T-cell (primary cell): Measurements from ENCODE around the gene NTM. TPM values are rescaled to one million over a fixed set of nuclear protein-coding genes. Genes with fewer than 3 reads are reported as not detected.

ENCODE experiments used
- ATAC-seq, 4 experiments: fragments of 200-7000 bp in 3 of 4; fragments of 150-1000 bp in 1 of 4; cut with Tn5 transposase; replicated peaks in 1 of 4; 1 replicate in 3 of 4; 2 replicates in 1 of 4; pipeline ENCODE4 v1.10.0; 2021; ENCODE audit warnings: moderate library complexity in 3 of 4, mild to moderate bottlenecking in 2 of 4, moderate number of reproducible peaks in 1 of 4
- CTCF ChIA-PET, 2 donors: fragments of 300-600 bp; sonication (Branson Sonifier 250); formaldehyde crosslinking; loops; one replicate each; lab custom pipeline; 2022; ENCODE audit warnings: antibody characterized with exemption in 2 of 2; lab: Charles Lee
- POLR2A ChIA-PET, 2 donors: fragments of 300-600 bp; sonication (Branson Sonifier 250); formaldehyde crosslinking; loops; one replicate each; lab custom pipeline; 2022; ENCODE audit warnings: antibody characterized with exemption in 2 of 2; lab: Charles Lee
- DNase-seq, 35 experiments: peaks; one replicate each; pipeline versions ENCODE4 v3.0.0 to v3.0.0-alpha.2; 2013 to 2023
- H3K27ac ChIP-seq: one replicate; pipeline ENCODE4 v1.5.1; 2013; ENCODE audit warnings: low read length
- H3K27me3 ChIP-seq, 2 experiments: replicated peaks in 1 of 2; 1 replicate in 1 of 2; 2 replicates in 1 of 2; pipeline versions ENCODE4 v1.6.1 to v1.7.0; 2013; ENCODE audit warnings: low read length in 1 of 2, mixed read lengths in 1 of 2; ENCODE audit not compliant: control insufficient read depth in 2 of 2, insufficient read depth in 2 of 2; ENCODE audit errors: extremely low read depth in 1 of 2
- H3K36me3 ChIP-seq, 2 donors: 1 replicate in 1 of 2; 2 replicates in 1 of 2; pipeline versions ENCODE4 v1.6.1 to v1.7.0; 2013; ENCODE audit warnings: low read length in 1 of 2; ENCODE audit not compliant: control insufficient read depth in 2 of 2, insufficient read depth in 1 of 2; ENCODE audit errors: extremely low read depth in 1 of 2
- H3K4me1 ChIP-seq, 2 experiments: 1 replicate in 1 of 2; 2 replicates in 1 of 2; pipeline versions ENCODE4 v1.6.1 to v1.7.0; 2013; ENCODE audit warnings: low read length in 2 of 2, mixed read lengths in 1 of 2; ENCODE audit not compliant: insufficient read depth in 2 of 2, control insufficient read depth in 1 of 2; ENCODE audit errors: extremely low read depth in 1 of 2
- H3K4me3 ChIP-seq, 2 donors: 1 replicate in 1 of 2; 2 replicates in 1 of 2; pipeline versions ENCODE4 v1.5.1 to v1.7.0; 2013; ENCODE audit warnings: mild to moderate bottlenecking in 2 of 2, low read length in 1 of 2, moderate library complexity in 1 of 2; ENCODE audit not compliant: control insufficient read depth in 1 of 2; ENCODE audit errors: extremely low read depth in 1 of 2
- H3K9me3 ChIP-seq: 2 replicates; pipeline ENCODE4 v1.7.0; 2013
- H3K27ac Mint-ChIP-seq, 2 donors: one replicate each; pipeline ENCODE4 v1.8.0; 2020 to 2021; ENCODE audit warnings: mild to moderate bottlenecking in 2 of 2, mixed read lengths in 2 of 2
- H3K27me3 Mint-ChIP-seq, 2 donors: one replicate each; pipeline ENCODE4 v1.8.0; 2021 to 2022; ENCODE audit warnings: mixed read lengths in 2 of 2
- H3K36me3 Mint-ChIP-seq: one replicate; pipeline ENCODE4 v1.8.0; 2021; ENCODE audit warnings: mixed read lengths
- H3K4me1 Mint-ChIP-seq, 3 donors: one replicate each; pipeline ENCODE4 v1.8.0; 2020 to 2022; ENCODE audit warnings: mixed read lengths in 3 of 3, mild to moderate bottlenecking in 1 of 3
- H3K4me3 Mint-ChIP-seq, 3 donors: one replicate each; pipeline ENCODE4 v1.8.0; 2020 to 2022; ENCODE audit warnings: mild to moderate bottlenecking in 3 of 3, mixed read lengths in 3 of 3, moderate library complexity in 3 of 3
- H3K9me3 Mint-ChIP-seq, 3 donors: one replicate each; pipeline ENCODE4 v1.8.0; 2020 to 2022; ENCODE audit warnings: mixed read lengths in 3 of 3
- WGBS: methylation state at CpG from one replicate; pipeline ENCODE4 v1.1.5; 2013; ENCODE audit warnings: missing lambda C conversion rate; ENCODE audit not compliant: insufficient coverage; 5-methylcytosine and 5-hydroxymethylcytosine counted together
- total RNA-seq, 35 experiments: library from RNA in 6 of 35; stranded (reverse) in 6 of 35; fragments of 120-200 nt in 1 of 35; gene quantifications; one replicate each; pipeline versions ENCODE4 v1.2.1 to v1.2.4 and lab custom pipeline; 2013 to 2026

Gene NTM
- total RNA-seq, 5 donors from 2014 or later (not counting 1 experiment from before 2014, with no cell fraction given) = not detected

DNA sequence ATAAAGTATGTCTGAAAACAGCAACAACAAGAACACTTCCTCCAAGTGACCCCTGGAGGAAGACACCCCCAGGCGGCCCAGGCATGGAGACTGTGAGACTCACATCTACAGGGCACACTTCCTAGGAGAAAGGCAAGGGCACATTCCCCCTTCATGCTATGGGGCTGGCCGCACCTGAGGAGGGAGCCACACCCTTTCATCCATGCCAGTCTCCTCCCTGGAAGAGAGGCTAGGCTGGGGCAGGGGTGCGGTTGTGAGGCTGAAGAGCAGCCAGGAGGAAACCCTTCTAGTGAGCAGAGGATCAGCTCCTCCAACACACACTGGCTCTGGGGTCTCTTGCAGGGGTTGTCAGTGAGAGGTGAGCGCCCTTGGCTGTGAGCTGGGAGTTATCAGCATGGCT is 678.8 kb downstream of the NTM start:
- Mint-ChIP-seq H3K36me3 (no peaks in the 10 kb centered on the region), H3K9me3 (no peaks in the 10 kb centered on the region), H3K27ac (no peak overlapping the region), H3K4me3 (no peak overlapping the region), H3K4me1 (no peaks in the 10 kb centered on the region), H3K27me3 (no peaks in the 10 kb centered on the region)
- no peaks in the 10 kb centered on the region for H3K27me3 ChIP-seq
- no peak overlapping the region for H3K27ac ChIP-seq
- no peaks in the 10 kb centered on the region for H3K36me3 ChIP-seq
- WGBS = 75% methylated on average over 1 of the region's 4 CpGs
- H3K4me1 ChIP-seq = no peaks in the 10 kb centered on the region
- ChIA-PET POLR2A (interaction anchor here in 1 of 2 donors (0.6 kb wide), 1 partner anchor 47 kb away, joined by 5 read pairs; no protein-coding TSS in a partner anchor), CTCF (no interaction called here)
- ATAC-seq (no peak), DNase-seq (no peak)
- no peaks in the 10 kb centered on the region for H3K9me3 ChIP-seq
- no peak overlapping the region for H3K4me3 ChIP-seq

DNA sequence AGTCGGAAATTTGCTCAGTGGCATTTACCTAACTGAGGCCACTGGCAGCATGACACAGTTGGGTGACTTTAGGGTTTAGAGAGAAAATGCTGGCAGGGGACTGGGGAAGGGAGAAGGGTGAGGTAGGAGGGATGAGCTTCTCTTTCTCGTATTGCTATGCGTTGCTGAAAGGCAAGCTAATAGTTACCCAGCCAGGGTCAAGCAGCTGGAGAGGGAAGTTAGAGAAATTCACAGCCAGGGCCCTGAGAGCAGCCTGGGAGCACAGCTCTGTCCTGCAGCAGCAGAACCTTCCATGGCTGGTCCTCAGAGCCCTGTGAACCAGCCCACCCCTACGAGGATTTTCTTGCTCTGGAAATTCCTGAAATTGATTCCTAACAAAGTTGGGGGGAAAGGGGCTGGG is 679.6 kb downstream of the NTM start:
- 81% methylated on average over 3 of the region's 4 CpGs for WGBS
- CTCF ChIA-PET = no interaction called here
- Mint-ChIP-seq H3K4me3 (no peak overlapping the region), H3K4me1 (no peaks in the 10 kb centered on the region), H3K9me3 (no peaks in the 10 kb centered on the region), H3K27ac (no peak overlapping the region), H3K36me3 (no peaks in the 10 kb centered on the region), H3K27me3 (no peaks in the 10 kb centered on the region)
- Histone ChIP-seq H3K27me3 (no peaks in the 10 kb centered on the region), H3K27ac (no peak overlapping the region), H3K9me3 (no peaks in the 10 kb centered on the region), H3K4me1 (no peaks in the 10 kb centered on the region), H3K36me3 (no peaks in the 10 kb centered on the region), H3K4me3 (no peak overlapping the region)
- POLR2A ChIA-PET = no interaction called here
- ATAC-seq (no peak), DNase-seq (no peak)

DNA sequence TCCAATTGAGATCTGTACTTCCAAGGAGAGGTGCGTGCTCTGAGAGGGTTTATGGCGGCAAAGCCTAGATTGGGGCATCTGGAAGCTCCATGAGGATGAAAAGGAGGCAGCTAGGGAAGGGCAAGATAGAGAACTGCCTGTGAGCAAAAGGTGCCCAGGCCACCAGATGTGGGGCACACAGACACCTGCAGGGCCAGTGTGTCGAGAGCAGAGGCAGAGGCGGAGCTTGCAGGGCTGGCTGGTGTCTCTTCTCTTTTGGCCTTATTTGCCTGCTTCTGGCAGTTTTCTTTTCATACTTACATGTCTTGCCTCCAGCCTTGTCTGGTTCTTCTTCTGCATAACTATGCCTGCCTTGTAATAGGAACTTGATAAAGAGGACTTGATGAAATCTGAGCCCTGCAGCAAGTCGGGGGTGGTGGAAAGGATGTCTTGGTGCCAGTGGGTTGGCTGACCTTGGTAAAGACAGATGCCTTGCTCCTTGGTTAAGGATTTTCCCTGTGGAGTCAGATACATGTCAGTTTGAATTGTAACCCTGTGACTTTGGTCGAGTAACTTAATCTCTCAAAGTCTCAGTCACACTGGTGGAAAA is 680.3 kb downstream of the NTM start:
- Histone ChIP-seq H3K4me1 (no peaks in the 10 kb centered on the region), H3K9me3 (no peaks in the 10 kb centered on the region), H3K27ac (no peak overlapping the region), H3K4me3 (no peak overlapping the region), H3K36me3 (no peaks in the 10 kb centered on the region), H3K27me3 (no peaks in the 10 kb centered on the region)
- ATAC-seq (no peak), DNase-seq (no peak)
- 71% methylated on average over 4 of the region's 6 CpGs for WGBS
- Mint-ChIP-seq H3K36me3 (no peaks in the 10 kb centered on the region), H3K27ac (no peak overlapping the region), H3K9me3 (no peaks in the 10 kb centered on the region), H3K4me3 (no peak overlapping the region), H3K4me1 (no peaks in the 10 kb centered on the region), H3K27me3 (no peaks in the 10 kb centered on the region)
- CTCF ChIA-PET = no interaction called here
- POLR2A ChIA-PET = no interaction called here

DNA sequence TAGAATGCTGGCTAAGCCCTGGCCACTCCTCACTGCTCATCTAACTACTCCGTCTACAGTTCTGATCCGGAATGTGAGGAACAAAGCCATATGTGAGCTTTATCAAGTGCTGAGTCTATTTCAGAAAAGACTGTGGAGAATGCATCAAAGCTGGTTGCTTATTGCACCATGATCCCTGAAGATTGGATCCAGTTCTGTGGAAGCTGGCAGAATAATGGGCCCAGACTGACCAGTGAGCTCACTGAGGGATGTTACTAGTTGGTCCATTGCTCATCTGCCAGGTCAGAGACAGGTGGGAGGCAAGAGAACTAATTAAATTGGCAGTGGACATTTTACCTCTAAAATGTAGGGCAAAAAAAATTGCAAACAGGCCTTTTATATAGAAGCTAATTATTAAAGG is 681.3 kb downstream of the NTM start:
- no peaks in the 10 kb centered on the region for H3K9me3 Mint-ChIP-seq
- Histone ChIP-seq H3K36me3 (no peaks in the 10 kb centered on the region), H3K9me3 (no peaks in the 10 kb centered on the region), H3K27ac (no peak overlapping the region), H3K4me1 (no peaks in the 10 kb centered on the region), H3K4me3 (no peak overlapping the region), H3K27me3 (no peaks in the 10 kb centered on the region)
- H3K4me1 Mint-ChIP-seq = no peaks in the 10 kb centered on the region
- no peak overlapping the region for H3K4me3 Mint-ChIP-seq
- CTCF ChIA-PET = no interaction called here
- POLR2A ChIA-PET = no interaction called here
- no peaks in the 10 kb centered on the region for H3K27me3 Mint-ChIP-seq
- no peaks in the 10 kb centered on the region for H3K36me3 Mint-ChIP-seq
- no peak for DNase-seq
- no peak for ATAC-seq
- H3K27ac Mint-ChIP-seq = no peak overlapping the region
- 77% methylated on average over 2 of the region's 2 CpGs for WGBS

DNA sequence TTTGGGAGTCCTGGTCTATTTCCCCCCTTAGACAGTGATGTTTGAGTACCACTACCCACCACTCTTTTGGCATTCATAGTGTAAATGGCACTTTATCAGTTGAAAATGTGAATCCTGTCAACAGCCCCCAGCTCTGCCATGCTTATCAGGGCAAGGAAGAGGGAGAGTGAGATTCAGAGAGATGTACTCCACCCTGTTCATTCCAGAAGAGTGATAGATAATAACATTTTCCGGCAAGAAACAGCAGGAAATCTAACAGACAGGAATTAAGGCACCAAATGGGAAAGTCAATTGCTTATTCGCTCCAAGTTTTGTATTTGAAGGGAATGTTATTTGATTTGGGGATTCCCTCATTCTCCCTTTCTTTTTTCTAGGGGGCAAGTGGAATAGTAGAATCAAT is 681.9 kb downstream of the NTM start:
- Histone ChIP-seq H3K9me3 (no peaks in the 10 kb centered on the region), H3K36me3 (no peaks in the 10 kb centered on the region), H3K27ac (no peak overlapping the region), H3K4me1 (no peaks in the 10 kb centered on the region), H3K4me3 (no peak overlapping the region), H3K27me3 (no peaks in the 10 kb centered on the region)
- POLR2A ChIA-PET = no interaction called here
- CTCF ChIA-PET = no interaction called here
- no peak for DNase-seq
- H3K27me3 Mint-ChIP-seq = no peaks in the 10 kb centered on the region
- ATAC-seq = no peak
- no peaks in the 10 kb centered on the region for H3K36me3 Mint-ChIP-seq
- no peaks in the 10 kb centered on the region for H3K9me3 Mint-ChIP-seq
- H3K4me3 Mint-ChIP-seq = no peak overlapping the region
- no peaks in the 10 kb centered on the region for H3K4me1 Mint-ChIP-seq
- no CpG with 5 or more reads among the region's 2 CpGs for WGBS
- H3K27ac Mint-ChIP-seq = no peak overlapping the region

DNA sequence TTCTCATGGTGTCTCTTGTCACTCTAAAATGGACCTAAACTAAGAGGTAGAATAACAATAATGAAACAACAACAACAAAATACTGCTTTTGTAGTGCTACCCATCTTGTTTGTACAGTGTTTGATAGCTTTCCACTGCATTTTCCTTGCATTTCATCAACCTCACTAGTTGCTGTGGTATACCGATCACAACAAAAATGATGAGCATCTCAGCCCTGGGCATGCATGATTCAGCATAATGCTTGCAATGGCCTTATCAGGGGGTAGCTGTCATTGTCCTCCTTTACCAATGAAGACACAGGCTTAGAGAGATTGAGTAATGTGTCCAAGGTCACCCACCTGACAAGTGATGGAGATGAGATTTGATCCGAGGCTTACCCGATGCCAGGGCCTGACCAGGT is 682.5 kb downstream of the NTM start:
- H3K27me3 Mint-ChIP-seq = no peaks in the 10 kb centered on the region
- no peak for DNase-seq
- no peaks in the 10 kb centered on the region for H3K36me3 ChIP-seq
- H3K4me1 ChIP-seq = no peaks in the 10 kb centered on the region
- 100% methylated on average over 1 of the region's 3 CpGs for WGBS
- no peaks in the 10 kb centered on the region for H3K4me1 Mint-ChIP-seq
- POLR2A ChIA-PET = no interaction called here
- H3K27ac Mint-ChIP-seq = no peak overlapping the region
- no peaks in the 10 kb centered on the region for H3K9me3 ChIP-seq
- H3K27ac ChIP-seq = no peak overlapping the region
- H3K4me3 Mint-ChIP-seq = no peak overlapping the region
- H3K27me3 ChIP-seq = no peaks in the 10 kb centered on the region
- H3K4me3 ChIP-seq = no peak overlapping the region
- CTCF ChIA-PET = no interaction called here
- no peaks in the 10 kb centered on the region for H3K36me3 Mint-ChIP-seq
- no peaks in the 10 kb centered on the region for H3K9me3 Mint-ChIP-seq
- ATAC-seq = no peak

DNA sequence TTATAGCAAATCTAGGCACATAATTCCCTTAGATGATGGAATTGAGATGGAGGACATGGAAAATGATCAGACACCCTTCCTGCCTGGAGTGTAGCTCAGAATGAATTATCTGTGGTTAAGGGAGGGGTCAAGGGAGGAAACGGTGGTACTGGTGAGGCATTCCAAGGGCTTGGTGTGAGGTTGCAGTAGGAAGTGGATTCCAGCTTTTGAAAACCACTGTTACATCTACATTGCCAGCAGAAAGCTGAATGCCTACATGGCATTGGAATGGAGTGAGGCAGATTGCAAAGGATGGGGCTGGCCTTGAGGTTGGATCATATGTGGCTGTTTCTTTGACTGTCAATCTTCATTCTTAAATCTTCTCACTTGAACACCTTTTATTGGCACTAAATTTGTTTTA is 684.4 kb downstream of the NTM start:
- CTCF ChIA-PET = no interaction called here
- POLR2A ChIA-PET = no interaction called here

More for the DNA sequence above, 684.4 kb downstream of the NTM start:
- Mint-ChIP-seq H3K4me3 (no peak overlapping the region), H3K27ac (no peak overlapping the region), H3K27me3 (no peaks in the 10 kb centered on the region), H3K9me3 (no peaks in the 10 kb centered on the region), H3K36me3 (no peaks in the 10 kb centered on the region), H3K4me1 (no peaks in the 10 kb centered on the region)
- Histone ChIP-seq H3K4me3 (no peak overlapping the region), H3K4me1 (no peaks in the 10 kb centered on the region), H3K27me3 (no peaks in the 10 kb centered on the region), H3K9me3 (no peaks in the 10 kb centered on the region), H3K36me3 (no peaks in the 10 kb centered on the region), H3K27ac (no peak overlapping the region)
- DNase-seq (no peak), ATAC-seq (no peak)
- WGBS = no CpG with 5 or more reads among the region's 1 CpG
